ENCODE data around the gene SFN.
A peak's percentile ranks its signal among the peaks of the same experiment; 100 is the strongest.

SFN gene

GRCh38 chr1:26857473-26858060, 5.4 kb upstream of the SFN start:
- DNase-seq (ENCODE audit: low read depth) = no peak
- H3K4me3 ChIP-seq (ENCODE audit: control insufficient read depth, low read depth, low read length) = no peak overlapping the region
- no peak for TF ChIP-seq CTCF (IDR thresholded peaks at IDR 0.05; ENCODE audit: control insufficient read depth, insufficient read depth, low read depth, low read length, missing control alignments)

- H3K4me3 ChIP-seq (ENCODE audit: control insufficient read depth, low read depth, low read length) = no peak overlapping the region
- no peak for TF ChIP-seq CTCF (IDR thresholded peaks at IDR 0.05; ENCODE audit: control insufficient read depth, insufficient read depth, low read depth, low read length, missing control alignments)
- no peak for DNase-seq (ENCODE audit: low read depth)
Measured at GRCh38 chr1:26858160-26858559, 4.8 kb upstream of the SFN start.

- DNase-seq (ENCODE audit: low read depth) = no peak
- no peak for TF ChIP-seq CTCF (IDR thresholded peaks at IDR 0.05; ENCODE audit: control insufficient read depth, insufficient read depth, low read depth, low read length, missing control alignments)
- H3K4me3 ChIP-seq (ENCODE audit: control insufficient read depth, low read depth, low read length) = no peak overlapping the region
Measured at GRCh38 chr1:26858891-26859640, 3.9 kb upstream of the SFN start.

GRCh38 chr1:26861286-26861701, 1.7 kb upstream of the SFN start:
- H3K4me3 ChIP-seq (ENCODE audit: control insufficient read depth, low read depth, low read length) = no peak overlapping the region
- peak; percentile 14 for DNase-seq (ENCODE audit: low read depth)
- TF ChIP-seq CTCF (IDR thresholded peaks at IDR 0.05; ENCODE audit: control insufficient read depth, insufficient read depth, low read depth, low read length, missing control alignments) = peak; percentile 44

- DNase-seq (ENCODE audit: low read depth) = no peak
- no peak overlapping the region for H3K4me3 ChIP-seq (ENCODE audit: control insufficient read depth, low read depth, low read length)
- TF ChIP-seq CTCF (IDR thresholded peaks at IDR 0.05; ENCODE audit: control insufficient read depth, insufficient read depth, low read depth, low read length, missing control alignments) = no peak
Measured at GRCh38 chr1:26861889-26862378, 1.0 kb upstream of the SFN start.

- peak overlapping the region; percentile 74 for H3K4me3 ChIP-seq (ENCODE audit: control insufficient read depth, low read depth, low read length)
- TF ChIP-seq CTCF (IDR thresholded peaks at IDR 0.05; ENCODE audit: control insufficient read depth, insufficient read depth, low read depth, low read length, missing control alignments) = no peak
- DNase-seq (ENCODE audit: low read depth) = no peak
Measured at GRCh38 chr1:26863685-26864077, 732 bp downstream of the SFN start.
